ENCODE data around the gene ECSCR.

DNA sequence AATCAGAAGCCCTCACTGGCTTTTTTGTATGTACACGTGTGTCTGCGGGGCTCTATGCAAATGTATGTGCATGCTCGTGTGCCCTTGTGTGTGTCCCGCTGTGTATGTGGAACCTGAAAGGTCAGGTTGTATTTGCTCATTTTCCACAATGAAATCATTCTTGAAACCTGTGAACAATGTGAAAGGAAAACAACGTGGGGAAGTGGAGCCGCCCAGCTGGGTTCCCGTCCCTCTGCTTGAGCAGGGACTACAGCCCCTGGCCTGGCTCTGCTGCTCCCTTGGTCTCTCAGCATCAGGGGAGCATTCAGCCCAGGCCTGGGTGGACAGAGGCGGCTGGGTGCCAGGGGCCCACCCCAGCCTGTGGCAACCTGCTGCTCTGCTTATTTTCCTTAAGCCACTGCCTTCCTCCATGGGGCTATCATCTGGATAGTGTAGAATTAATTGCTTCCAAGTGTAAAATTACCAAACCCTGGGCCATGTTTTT is 3.0 kb downstream of the ECSCR start:
- TF ChIP-seq, protein P1, sequence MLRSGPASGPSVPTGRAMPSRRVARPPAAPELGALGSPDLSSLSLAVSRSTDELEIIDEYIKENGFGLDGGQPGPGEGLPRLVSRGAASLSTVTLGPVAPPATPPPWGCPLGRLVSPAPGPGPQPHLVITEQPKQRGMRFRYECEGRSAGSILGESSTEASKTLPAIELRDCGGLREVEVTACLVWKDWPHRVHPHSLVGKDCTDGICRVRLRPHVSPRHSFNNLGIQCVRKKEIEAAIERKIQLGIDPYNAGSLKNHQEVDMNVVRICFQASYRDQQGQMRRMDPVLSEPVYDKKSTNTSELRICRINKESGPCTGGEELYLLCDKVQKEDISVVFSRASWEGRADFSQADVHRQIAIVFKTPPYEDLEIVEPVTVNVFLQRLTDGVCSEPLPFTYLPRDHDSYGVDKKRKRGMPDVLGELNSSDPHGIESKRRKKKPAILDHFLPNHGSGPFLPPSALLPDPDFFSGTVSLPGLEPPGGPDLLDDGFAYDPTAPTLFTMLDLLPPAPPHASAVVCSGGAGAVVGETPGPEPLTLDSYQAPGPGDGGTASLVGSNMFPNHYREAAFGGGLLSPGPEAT (IDR thresholded peaks at IDR 0.05; ENCODE audit: low read depth), result no peak
- TF ChIP-seq YY1 (IDR thresholded peaks at IDR 0.05; ENCODE audit: low read depth, low read length), result no peak

All from GM12878 (cell line).